Upper lobe of left lung (tissue), 4 donors: ENCODE results near the gene ST6GALNAC6.

Experiments used
- CTCF ChIP-seq, 6 experiments: fragments of 450-650 bp in 4 of 6; fragments of 200-600 bp in 2 of 6; sonication (generic) in 2 of 6; IDR thresholded peaks; one replicate each; pipeline ENCODE4 v1.5.1; 2016 to 2019; ENCODE audit warnings: antibody characterized with exemption in 6 of 6
- EP300 ChIP-seq, 4 donors: sonication (generic); formaldehyde crosslinking; IDR thresholded peaks; one replicate each; pipeline ENCODE4 v1.5.1; 2017; ENCODE audit warnings: antibody characterized with exemption in 4 of 4, control low read depth in 2 of 4

GRCh38 chr9:127860779-127861178 lies 38.6 kb downstream of the ST6GALNAC6 start:
- TF ChIP-seq EP300 (IDR thresholded peaks at IDR 0.05) = no peak
- no peak for TF ChIP-seq CTCF (IDR thresholded peaks at IDR 0.05)
